Femur (tissue), 1 donor: Measurements from ENCODE around the gene SUCLG2.

ENCODE experiments used
- DNase-seq: peaks from one replicate; pipeline ENCODE4 v3.0.0-alpha.2; 2017

The SUCLG2 gene

GRCh38 chr3:67654099-67654843 is at the start of gene SUCLG2:
SUCLG2 (minus strand) TSS chr3:67654612; CDS start chr3:67654586, 26 bp downstream.
- DNase-seq = peak; percentile 94

GRCh38 chr3:67700596-67700995 is 46.2 kb upstream of the SUCLG2 start:
- no peak for DNase-seq

- no peak for DNase-seq
Observed at GRCh38 chr3:67699882-67700281, 45.5 kb upstream of the SUCLG2 start.

GRCh38 chr3:67692621-67693020 is 38.2 kb upstream of the SUCLG2 start:
- no peak for DNase-seq

GRCh38 chr3:67691926-67692325 is 37.5 kb upstream of the SUCLG2 start:
- DNase-seq = no peak

- no peak for DNase-seq
Observed at GRCh38 chr3:67691207-67691606, 36.8 kb upstream of the SUCLG2 start.

- no peak for DNase-seq
Observed at GRCh38 chr3:67689806-67690205, 35.4 kb upstream of the SUCLG2 start.

- no peak for DNase-seq
Observed at GRCh38 chr3:67688231-67688630, 33.8 kb upstream of the SUCLG2 start.

- no peak for DNase-seq
Observed at GRCh38 chr3:67686069-67686468, 31.7 kb upstream of the SUCLG2 start.

- no peak for DNase-seq
Observed at GRCh38 chr3:67685499-67685898, 31.1 kb upstream of the SUCLG2 start.

- no peak for DNase-seq
Observed at GRCh38 chr3:67684211-67684610, 29.8 kb upstream of the SUCLG2 start.

GRCh38 chr3:67683522-67683921 is 29.1 kb upstream of the SUCLG2 start:
- no peak for DNase-seq

GRCh38 chr3:67678665-67679064 is 24.3 kb upstream of the SUCLG2 start:
- no peak for DNase-seq

- DNase-seq = no peak
Observed at GRCh38 chr3:67674055-67674454, 19.6 kb upstream of the SUCLG2 start.

- DNase-seq = no peak
Observed at GRCh38 chr3:67662733-67663132, 8.3 kb upstream of the SUCLG2 start.

GRCh38 chr3:67661089-67661488 is 6.7 kb upstream of the SUCLG2 start:
- no peak for DNase-seq

GRCh38 chr3:67657192-67657591 is 2.8 kb upstream of the SUCLG2 start:
- no peak for DNase-seq

- DNase-seq = no peak
Observed at GRCh38 chr3:67656614-67657013, 2.2 kb upstream of the SUCLG2 start.

- DNase-seq = peak; percentile 30
Observed at GRCh38 chr3:67655364-67656121, 1.1 kb upstream of the SUCLG2 start.

- DNase-seq = no peak
Observed at GRCh38 chr3:67654844-67655177, 399 bp upstream of the SUCLG2 start.

- no peak for DNase-seq
Observed at GRCh38 chr3:67653425-67654098, 850 bp downstream of the SUCLG2 start.

GRCh38 chr3:67650084-67650483 is 4.3 kb downstream of the SUCLG2 start:
- no peak for DNase-seq

GRCh38 chr3:67649681-67650080 is 4.7 kb downstream of the SUCLG2 start:
- no peak for DNase-seq

- no peak for DNase-seq
Observed at GRCh38 chr3:67648701-67649100, 5.7 kb downstream of the SUCLG2 start.
